ENCODE data around the gene ACMSD. TPM values are rescaled to one million over a fixed set of nuclear protein-coding genes. Genes with fewer than 3 reads are reported as not detected.

Gene ACMSD
- polyA plus RNA-seq, 1 of the 3 experiments (the other 2 are of a cell fraction), result not detected

DNA sequence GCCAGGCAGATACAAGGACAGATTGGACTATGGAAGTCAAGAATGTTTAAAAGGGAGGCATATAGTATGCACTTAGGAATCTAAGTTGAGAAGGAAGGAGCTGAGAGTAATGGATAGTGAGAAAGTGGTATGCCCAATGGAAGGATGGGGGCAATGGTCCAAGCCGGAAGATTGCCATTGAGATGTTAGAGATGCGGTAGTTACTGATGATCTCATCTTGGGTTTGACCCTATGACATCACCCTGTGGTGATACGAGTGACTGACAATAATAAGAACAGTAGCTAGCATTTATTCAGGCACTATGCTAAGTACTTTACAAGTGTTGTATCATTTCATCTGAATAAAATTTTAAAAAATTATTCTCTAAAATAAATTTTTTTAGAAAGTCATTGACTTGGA is 38.5 kb upstream of the ACMSD start (continued):
- no peak for TF ChIP-seq POLR2AphosphoS5 (IDR thresholded peaks at IDR 0.05; ENCODE audit: low read depth, low read length)
- no peak for TF ChIP-seq EZH2phosphoT487 (IDR thresholded peaks at IDR 0.05; ENCODE audit: borderline replicate concordance, low read depth)
- no peak for TF ChIP-seq EP300 (IDR thresholded peaks at IDR 0.05; ENCODE audit: borderline replicate concordance in 1 of 2, low read depth in 1 of 2, low read length in 1 of 2)
- no peak for TF ChIP-seq RXRA (IDR thresholded peaks at IDR 0.05; ENCODE audit: borderline replicate concordance, low read depth)
- no peak for TF ChIP-seq MXI1 (IDR thresholded peaks at IDR 0.05; ENCODE audit: low read depth, low read length)
- no peak for TF ChIP-seq FOXJ3 (CRISPR knock-in tag; IDR thresholded peaks at IDR 0.05)
- no peak for TF ChIP-seq RAD21 (IDR thresholded peaks at IDR 0.05; ENCODE audit: low read length)

DNA sequence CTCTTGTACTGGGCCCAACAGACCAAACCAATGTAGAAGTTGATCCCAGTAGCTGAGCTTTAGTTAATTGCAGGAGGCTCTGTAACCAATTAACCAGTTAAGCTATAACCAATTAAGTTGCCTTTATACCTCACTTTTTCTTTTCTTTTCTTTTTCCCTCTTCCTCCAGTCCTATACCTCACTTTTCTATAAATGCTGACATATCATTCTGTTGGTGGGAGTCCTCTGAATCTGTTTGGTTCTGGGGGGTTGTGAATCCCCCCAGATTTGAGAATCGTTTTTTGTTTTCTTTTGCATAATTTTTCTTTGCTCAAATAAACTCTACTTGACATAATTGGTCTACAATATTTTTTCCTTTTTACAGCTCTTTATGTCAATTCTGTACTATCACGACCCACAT is 38.1 kb upstream of the ACMSD start:
- Histone ChIP-seq H3F3A (replicated peaks; ENCODE audit: insufficient read depth) (no peaks in the 10 kb centered on the region), H3K27ac (ENCODE audit: low read depth in 2 of 2, low read length in 1 of 2) (no peak overlapping the region), H3K4me1 (ENCODE audit: control insufficient read depth in 1 of 2, insufficient read depth in 2 of 2, low read depth in 1 of 2, low read length in 1 of 2) (no peaks in the 10 kb centered on the region), H3K4me2 (no peak overlapping the region), H2AFZ (ENCODE audit: low read depth) (no peak overlapping the region), H3K27me3 (ENCODE audit: insufficient read depth) (no peaks in the 10 kb centered on the region), H3K79me2 (ENCODE audit: insufficient read depth) (no peaks in the 10 kb centered on the region), H3K9me2 (no peaks in the 10 kb centered on the region), H3K9me3 (no peaks in the 10 kb centered on the region), H4K20me1 (ENCODE audit: insufficient read depth) (no peaks in the 10 kb centered on the region), H3K36me3 (replicated peaks in 1 of 2; ENCODE audit: control insufficient read depth in 1 of 2, insufficient read depth in 2 of 2, low read length in 1 of 2) (no peaks in the 10 kb centered on the region), H3K4me3 (ENCODE audit: low read depth in 2 of 2, low read length in 1 of 2) (no peak overlapping the region), H3K9ac (no peak overlapping the region)
- DNase-seq, result no peak
- ChIA-PET CTCF (interaction anchor here (0.8 to 1.6 kb wide), 3 partner anchors 15 to 98 kb away, joined by 3 read pairs; no protein-coding TSS in a partner anchor), POLR2A (no interaction called here)
- no peak for TF ChIP-seq TCF12 (IDR thresholded peaks at IDR 0.05)
- TF ChIP-seq FOSL2 (IDR thresholded peaks at IDR 0.05; ENCODE audit: borderline replicate concordance, low read depth), result no peak
- TF ChIP-seq, protein P1, sequence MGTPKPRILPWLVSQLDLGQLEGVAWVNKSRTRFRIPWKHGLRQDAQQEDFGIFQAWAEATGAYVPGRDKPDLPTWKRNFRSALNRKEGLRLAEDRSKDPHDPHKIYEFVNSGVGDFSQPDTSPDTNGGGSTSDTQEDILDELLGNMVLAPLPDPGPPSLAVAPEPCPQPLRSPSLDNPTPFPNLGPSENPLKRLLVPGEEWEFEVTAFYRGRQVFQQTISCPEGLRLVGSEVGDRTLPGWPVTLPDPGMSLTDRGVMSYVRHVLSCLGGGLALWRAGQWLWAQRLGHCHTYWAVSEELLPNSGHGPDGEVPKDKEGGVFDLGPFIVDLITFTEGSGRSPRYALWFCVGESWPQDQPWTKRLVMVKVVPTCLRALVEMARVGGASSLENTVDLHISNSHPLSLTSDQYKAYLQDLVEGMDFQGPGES (IDR thresholded peaks at IDR 0.05; ENCODE audit: low read depth, low read length), result no peak
- TF ChIP-seq, protein P2, sequence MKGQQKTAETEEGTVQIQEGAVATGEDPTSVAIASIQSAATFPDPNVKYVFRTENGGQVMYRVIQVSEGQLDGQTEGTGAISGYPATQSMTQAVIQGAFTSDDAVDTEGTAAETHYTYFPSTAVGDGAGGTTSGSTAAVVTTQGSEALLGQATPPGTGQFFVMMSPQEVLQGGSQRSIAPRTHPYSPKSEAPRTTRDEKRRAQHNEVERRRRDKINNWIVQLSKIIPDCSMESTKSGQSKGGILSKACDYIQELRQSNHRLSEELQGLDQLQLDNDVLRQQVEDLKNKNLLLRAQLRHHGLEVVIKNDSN (IDR thresholded peaks at IDR 0.05; ENCODE audit: borderline replicate concordance, low read depth), result no peak
- no peak for TF ChIP-seq ELF1 (IDR thresholded peaks at IDR 0.05)
- TF ChIP-seq, protein P3, sequence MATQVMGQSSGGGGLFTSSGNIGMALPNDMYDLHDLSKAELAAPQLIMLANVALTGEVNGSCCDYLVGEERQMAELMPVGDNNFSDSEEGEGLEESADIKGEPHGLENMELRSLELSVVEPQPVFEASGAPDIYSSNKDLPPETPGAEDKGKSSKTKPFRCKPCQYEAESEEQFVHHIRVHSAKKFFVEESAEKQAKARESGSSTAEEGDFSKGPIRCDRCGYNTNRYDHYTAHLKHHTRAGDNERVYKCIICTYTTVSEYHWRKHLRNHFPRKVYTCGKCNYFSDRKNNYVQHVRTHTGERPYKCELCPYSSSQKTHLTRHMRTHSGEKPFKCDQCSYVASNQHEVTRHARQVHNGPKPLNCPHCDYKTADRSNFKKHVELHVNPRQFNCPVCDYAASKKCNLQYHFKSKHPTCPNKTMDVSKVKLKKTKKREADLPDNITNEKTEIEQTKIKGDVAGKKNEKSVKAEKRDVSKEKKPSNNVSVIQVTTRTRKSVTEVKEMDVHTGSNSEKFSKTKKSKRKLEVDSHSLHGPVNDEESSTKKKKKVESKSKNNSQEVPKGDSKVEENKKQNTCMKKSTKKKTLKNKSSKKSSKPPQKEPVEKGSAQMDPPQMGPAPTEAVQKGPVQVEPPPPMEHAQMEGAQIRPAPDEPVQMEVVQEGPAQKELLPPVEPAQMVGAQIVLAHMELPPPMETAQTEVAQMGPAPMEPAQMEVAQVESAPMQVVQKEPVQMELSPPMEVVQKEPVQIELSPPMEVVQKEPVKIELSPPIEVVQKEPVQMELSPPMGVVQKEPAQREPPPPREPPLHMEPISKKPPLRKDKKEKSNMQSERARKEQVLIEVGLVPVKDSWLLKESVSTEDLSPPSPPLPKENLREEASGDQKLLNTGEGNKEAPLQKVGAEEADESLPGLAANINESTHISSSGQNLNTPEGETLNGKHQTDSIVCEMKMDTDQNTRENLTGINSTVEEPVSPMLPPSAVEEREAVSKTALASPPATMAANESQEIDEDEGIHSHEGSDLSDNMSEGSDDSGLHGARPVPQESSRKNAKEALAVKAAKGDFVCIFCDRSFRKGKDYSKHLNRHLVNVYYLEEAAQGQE (IDR thresholded peaks at IDR 0.05; ENCODE audit: low read depth, low read length), result no peak
- TF ChIP-seq GABPA (IDR thresholded peaks at IDR 0.05; ENCODE audit: low read depth), result no peak
- no peak for TF ChIP-seq YY1 (IDR thresholded peaks at IDR 0.05; ENCODE audit: low read depth)
- TF ChIP-seq, protein P4, sequence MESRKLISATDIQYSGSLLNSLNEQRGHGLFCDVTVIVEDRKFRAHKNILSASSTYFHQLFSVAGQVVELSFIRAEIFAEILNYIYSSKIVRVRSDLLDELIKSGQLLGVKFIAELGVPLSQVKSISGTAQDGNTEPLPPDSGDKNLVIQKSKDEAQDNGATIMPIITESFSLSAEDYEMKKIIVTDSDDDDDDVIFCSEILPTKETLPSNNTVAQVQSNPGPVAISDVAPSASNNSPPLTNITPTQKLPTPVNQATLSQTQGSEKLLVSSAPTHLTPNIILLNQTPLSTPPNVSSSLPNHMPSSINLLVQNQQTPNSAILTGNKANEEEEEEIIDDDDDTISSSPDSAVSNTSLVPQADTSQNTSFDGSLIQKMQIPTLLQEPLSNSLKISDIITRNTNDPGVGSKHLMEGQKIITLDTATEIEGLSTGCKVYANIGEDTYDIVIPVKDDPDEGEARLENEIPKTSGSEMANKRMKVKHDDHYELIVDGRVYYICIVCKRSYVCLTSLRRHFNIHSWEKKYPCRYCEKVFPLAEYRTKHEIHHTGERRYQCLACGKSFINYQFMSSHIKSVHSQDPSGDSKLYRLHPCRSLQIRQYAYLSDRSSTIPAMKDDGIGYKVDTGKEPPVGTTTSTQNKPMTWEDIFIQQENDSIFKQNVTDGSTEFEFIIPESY (IDR thresholded peaks at IDR 0.05; ENCODE audit: borderline replicate concordance, low read depth), result no peak
- TF ChIP-seq TAF1 (IDR thresholded peaks at IDR 0.05; ENCODE audit: borderline replicate concordance, low read depth, low read length), result no peak
- TF ChIP-seq NRF1 (IDR thresholded peaks at IDR 0.05; ENCODE audit: low read depth, low read length), result no peak
- TF ChIP-seq MEF2A (IDR thresholded peaks at IDR 0.05; ENCODE audit: borderline replicate concordance, low read depth), result no peak
- no peak for TF ChIP-seq RXRA (IDR thresholded peaks at IDR 0.05; ENCODE audit: borderline replicate concordance, low read depth)
- no peak for TF ChIP-seq FOXJ3 (CRISPR knock-in tag; IDR thresholded peaks at IDR 0.05)
- TF ChIP-seq, protein P5, sequence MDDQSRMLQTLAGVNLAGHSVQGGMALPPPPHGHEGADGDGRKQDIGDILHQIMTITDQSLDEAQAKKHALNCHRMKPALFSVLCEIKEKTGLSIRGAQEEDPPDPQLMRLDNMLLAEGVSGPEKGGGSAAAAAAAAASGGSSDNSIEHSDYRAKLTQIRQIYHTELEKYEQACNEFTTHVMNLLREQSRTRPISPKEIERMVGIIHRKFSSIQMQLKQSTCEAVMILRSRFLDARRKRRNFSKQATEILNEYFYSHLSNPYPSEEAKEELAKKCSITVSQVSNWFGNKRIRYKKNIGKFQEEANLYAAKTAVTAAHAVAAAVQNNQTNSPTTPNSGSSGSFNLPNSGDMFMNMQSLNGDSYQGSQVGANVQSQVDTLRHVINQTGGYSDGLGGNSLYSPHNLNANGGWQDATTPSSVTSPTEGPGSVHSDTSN (IDR thresholded peaks at IDR 0.05), result no peak
- WGBS (ENCODE audit: low lambda C conversion rate), result 24% methylated on average over 2 of the region's 2 CpGs
